Measurements from ENCODE around the gene FLOT2.
A peak's percentile ranks its signal among the peaks of the same experiment; 100 is the strongest.
"Not testable (repeated sequence)": the region's sequence is repeated elsewhere in the genome, so short reads cannot be mapped to it uniquely, and the experiment has no call there.

FLOT2 gene

GRCh38 chr17:28895794-28896447, 1.6 kb downstream of the FLOT2 start:
- DNase-seq (ENCODE audit: low spot score), result no peak

GRCh38 chr17:28893248-28894183, 4.0 kb downstream of the FLOT2 start:
- DNase-seq (ENCODE audit: low spot score), result not testable (repeated sequence)

GRCh38 chr17:28892024-28892423, 5.5 kb downstream of the FLOT2 start:
- no peak for DNase-seq (ENCODE audit: low spot score)

- no peak for DNase-seq (ENCODE audit: low spot score)
Observed at GRCh38 chr17:28891201-28891600, 6.3 kb downstream of the FLOT2 start.

GRCh38 chr17:28889996-28890395, 7.5 kb downstream of the FLOT2 start:
- DNase-seq (ENCODE audit: low spot score), result no peak

- no peak for DNase-seq (ENCODE audit: low spot score)
Observed at GRCh38 chr17:28888832-28889231, 8.7 kb downstream of the FLOT2 start.

GRCh38 chr17:28887871-28888471, 9.6 kb downstream of the FLOT2 start:
- no peak for DNase-seq (ENCODE audit: low spot score)

- no peak for DNase-seq (ENCODE audit: low spot score)
Observed at GRCh38 chr17:28885951-28886350, 11.6 kb downstream of the FLOT2 start.

GRCh38 chr17:28885363-28885762, 12.2 kb downstream of the FLOT2 start:
- no peak for DNase-seq (ENCODE audit: low spot score)

GRCh38 chr17:28883967-28884702, 13.4 kb downstream of the FLOT2 start:
- DNase-seq (ENCODE audit: low spot score), result no peak

GRCh38 chr17:28882154-28882895, 15.2 kb downstream of the FLOT2 start:
- no peak for DNase-seq (ENCODE audit: low spot score)

- no peak for DNase-seq (ENCODE audit: low spot score)
Observed at GRCh38 chr17:28881533-28882056, 15.9 kb downstream of the FLOT2 start.

GRCh38 chr17:28880572-28880945, 17.0 kb downstream of the FLOT2 start:
- DNase-seq (ENCODE audit: low spot score), result no peak

- DNase-seq (ENCODE audit: low spot score), result no peak
Observed at GRCh38 chr17:28879886-28880571, 17.5 kb downstream of the FLOT2 start.

GRCh38 chr17:28878981-28879380, 18.6 kb downstream of the FLOT2 start:
- DNase-seq (ENCODE audit: low spot score), result peak; percentile 60

- DNase-seq (ENCODE audit: low spot score), result no peak
Observed at GRCh38 chr17:28878158-28878910, 19.2 kb downstream of the FLOT2 start.

- not testable (repeated sequence) for DNase-seq (ENCODE audit: low spot score)
Observed at GRCh38 chr17:28877150-28877711, 20.3 kb downstream of the FLOT2 start.

GRCh38 chr17:28875848-28876550, 21.5 kb downstream of the FLOT2 start:
- no peak for DNase-seq (ENCODE audit: low spot score)

- no peak for DNase-seq (ENCODE audit: low spot score)
Observed at GRCh38 chr17:28874750-28875149, 22.8 kb downstream of the FLOT2 start.

All from hepatic stellate cell (primary cell).